Mammary microvascular endothelial cell (primary cell): ENCODE measurements around the gene GTF2H3. TPM values are rescaled to one million over a fixed set of nuclear protein-coding genes. Genes with fewer than 3 reads are reported as not detected.

Source experiments
- total RNA-seq: library from RNA; depleted of rRNA; stranded (reverse); fragments of >200 nt; gene quantifications from 2 replicates; pipeline ENCODE4 v1.2.3, GENCODE V29; 2015

GTF2H3 gene
- total RNA-seq: 26.8 and 32.6 TPM in 2 replicates

GRCh38 chr12:123633379-123634141, at the start of gene GTF2H3, which contains the start of gene EIF2B1:
TSS of gene GTF2H3 (plus strand) at chr12:123633829. CDS start at chr12:123633860, 31 bp downstream.
TSS of gene EIF2B1 (minus strand) at chr12:123633686. CDS start at chr12:123633557, 129 bp downstream.

GRCh38 chr12:123601602-123602489, 31.8 kb upstream of the GTF2H3 start, which contains the start of gene DDX55:
TSS of gene DDX55 (plus strand) at chr12:123602099. CDS start at chr12:123602149, 50 bp downstream.

DNA sequence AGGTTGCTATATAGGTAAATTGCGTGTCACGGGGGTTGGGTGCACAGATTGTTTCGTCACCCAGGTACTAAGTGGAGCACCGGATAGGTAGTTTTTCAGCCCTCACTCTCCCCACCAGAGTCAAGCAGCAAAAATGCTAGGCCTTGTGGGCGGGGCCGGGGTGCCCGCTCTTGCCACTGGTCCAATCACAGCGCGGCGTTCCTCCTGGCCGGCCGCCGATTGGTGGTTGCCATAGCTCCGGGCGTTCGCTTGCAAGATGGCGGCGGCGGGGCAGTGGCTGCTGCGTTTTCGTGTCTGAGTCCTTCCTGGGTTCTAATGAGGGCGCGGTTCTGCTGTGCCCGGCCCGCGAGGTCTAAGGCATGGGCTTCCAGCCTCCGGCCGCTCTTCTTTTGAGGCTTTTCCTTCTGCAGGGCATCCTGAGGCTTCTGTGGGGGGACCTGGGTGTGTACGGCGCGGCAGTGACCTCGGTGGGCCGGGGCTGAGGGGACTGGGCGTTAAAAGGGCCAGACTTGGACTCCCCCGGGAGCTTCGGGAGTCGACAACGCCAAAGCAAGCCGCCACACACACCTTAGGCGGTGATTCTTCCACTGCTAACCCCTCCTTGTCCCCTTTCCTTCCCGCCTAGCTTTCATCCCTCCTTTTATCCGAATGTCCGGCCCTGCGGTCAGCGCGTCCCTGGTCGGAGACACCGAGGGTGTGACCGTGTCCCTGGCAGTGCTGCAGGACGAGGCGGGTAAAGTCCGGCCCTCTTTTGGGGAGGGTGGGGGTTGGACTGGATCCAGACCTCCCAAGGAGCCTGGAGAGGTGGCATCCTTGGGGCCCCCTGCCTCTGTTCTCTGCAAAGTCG, 37.5 kb downstream of the GTF2H3 start, which contains the start of gene TCTN2:
Gene TCTN2 (plus strand): TSS at position 232 of the 847 bp plus-strand sequence. CDS start 128 bp downstream, at position 360.

Other genes starting within 250 kb of the GTF2H3 start
- gene KMT5A, start 249.7 kb upstream of the GTF2H3 start, total RNA-seq: 52.0 and 57.6 TPM in 2 replicates
- 4.4 and 4.7 TPM in 2 replicates for gene RILPL2, start 197.1 kb upstream of the GTF2H3 start, total RNA-seq
- gene SNRNP35, start 175.7 kb upstream of the GTF2H3 start, total RNA-seq: 14.8 and 18.7 TPM in 2 replicates
- gene RILPL1, start 100.1 kb upstream of the GTF2H3 start, total RNA-seq: 13.7 and 15.4 TPM in 2 replicates
- 156 and 171 TPM in 2 replicates for gene TMED2, start 49.3 kb upstream of the GTF2H3 start, total RNA-seq
- gene DDX55, start 31.7 kb upstream of the GTF2H3 start, total RNA-seq: 14.5 and 27.7 TPM in 2 replicates
- gene EIF2B1, start 143 bp upstream of the GTF2H3 start, total RNA-seq: 67.1 and 94.1 TPM in 2 replicates
- 7.3 and 10.0 TPM in 2 replicates for gene TCTN2, start 37.3 kb downstream of the GTF2H3 start, total RNA-seq
- 14.5 and 19.3 TPM in 2 replicates for gene ATP6V0A2, start 78.5 kb downstream of the GTF2H3 start, total RNA-seq
- 0.07 TPM in 1 of 2 replicates, not detected in the other for gene DNAH10, start 128.5 kb downstream of the GTF2H3 start, total RNA-seq